LHCN-M2 (cell line): ENCODE results near the gene PPP1R1A. TPM values are rescaled to one million over a fixed set of nuclear protein-coding genes. Genes with fewer than 3 reads are reported as not detected.

ENCODE experiments used
- DNase-seq: peaks from one replicate; pipeline ENCODE4 v3.0.0-alpha.2; 2012; ENCODE audit warnings: low read depth
- polyA plus RNA-seq: library from polyadenylated mRNA; unstranded; fragments of >200 nt; gene quantifications from one replicate; pipeline ENCODE4 v1.2.1, GENCODE V29; 2012; ENCODE audit warnings: missing spikeins
- total RNA-seq: library from RNA; depleted of rRNA; stranded (reverse); fragments of >200 nt; gene quantifications from 2 replicates; pipeline ENCODE4 v1.2.3, GENCODE V29; 2014; rRNA removed

Gene PPP1R1A, protein sequence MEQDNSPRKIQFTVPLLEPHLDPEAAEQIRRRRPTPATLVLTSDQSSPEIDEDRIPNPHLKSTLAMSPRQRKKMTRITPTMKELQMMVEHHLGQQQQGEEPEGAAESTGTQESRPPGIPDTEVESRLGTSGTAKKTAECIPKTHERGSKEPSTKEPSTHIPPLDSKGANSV
- total RNA-seq, result not detected in 2 replicates
- not detected for polyA plus RNA-seq

DNA sequence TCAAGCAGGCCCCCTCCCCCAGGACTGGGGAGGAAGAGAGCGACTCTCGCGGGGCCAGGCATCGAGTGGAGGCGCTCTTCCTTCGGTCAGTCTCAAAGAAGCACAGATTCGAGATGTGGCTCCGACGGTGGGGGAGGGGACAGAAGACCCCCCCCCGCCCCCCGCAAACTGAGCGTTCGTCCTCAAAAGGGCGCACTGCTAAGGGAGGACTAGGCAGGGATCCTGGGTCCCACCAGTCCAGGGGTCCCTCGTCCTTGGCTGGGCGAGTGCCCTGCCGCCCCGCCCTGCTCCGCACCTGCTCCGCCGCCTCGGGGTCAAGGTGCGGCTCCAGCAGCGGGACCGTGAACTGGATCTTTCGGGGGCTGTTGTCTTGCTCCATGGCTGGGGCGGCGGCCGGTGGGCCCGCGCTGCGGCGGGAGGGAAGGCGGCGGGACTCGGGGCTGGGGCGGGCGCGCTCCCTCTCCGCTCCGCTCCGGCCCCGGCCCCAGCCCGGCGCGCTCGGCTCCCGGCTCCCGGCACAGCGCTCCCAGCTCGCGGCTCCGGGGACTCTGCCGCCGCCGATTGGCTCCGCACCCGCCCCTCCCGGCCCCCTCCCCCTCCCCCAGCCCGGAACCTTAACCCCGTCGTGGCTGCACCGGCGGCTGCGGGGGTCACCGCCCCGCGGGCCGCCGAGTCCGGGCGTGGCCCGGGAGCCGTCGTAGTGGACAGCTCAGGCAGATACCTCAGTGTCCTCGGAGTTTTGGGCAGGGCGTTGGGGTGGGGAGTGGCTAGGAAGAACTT lies at the start of gene PPP1R1A:
TSS of gene PPP1R1A (minus strand) at position 550 of the 780 bp plus-strand sequence. CDS start at position 379, 171 bp downstream.
- DNase-seq, result no peak

DNA sequence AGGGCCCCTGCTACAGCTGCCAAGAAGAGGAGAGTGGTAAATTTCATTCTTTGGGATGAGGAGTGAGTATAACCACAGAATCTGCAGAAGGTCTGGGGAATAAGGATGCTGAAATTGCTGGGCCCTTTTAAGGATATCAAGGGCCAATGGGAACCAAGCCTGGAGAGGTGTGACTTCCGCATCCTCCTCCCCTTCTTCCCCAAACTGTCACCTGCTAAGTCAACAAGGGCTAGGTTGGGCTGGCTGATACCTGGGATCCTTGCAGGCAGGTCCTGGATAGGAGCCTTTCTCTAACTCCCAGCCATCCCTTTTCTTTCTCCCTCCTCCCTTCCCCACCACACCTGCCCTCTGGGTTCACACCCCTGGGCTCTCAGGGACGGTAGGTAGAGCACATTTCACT lies 46.3 kb upstream of the PPP1R1A start, which contains the start of gene LACRT:
TSS of gene LACRT (minus strand) at position 101 of the 400 bp plus-strand sequence. CDS start at position 47, 54 bp downstream.
- no peak for DNase-seq

DNA sequence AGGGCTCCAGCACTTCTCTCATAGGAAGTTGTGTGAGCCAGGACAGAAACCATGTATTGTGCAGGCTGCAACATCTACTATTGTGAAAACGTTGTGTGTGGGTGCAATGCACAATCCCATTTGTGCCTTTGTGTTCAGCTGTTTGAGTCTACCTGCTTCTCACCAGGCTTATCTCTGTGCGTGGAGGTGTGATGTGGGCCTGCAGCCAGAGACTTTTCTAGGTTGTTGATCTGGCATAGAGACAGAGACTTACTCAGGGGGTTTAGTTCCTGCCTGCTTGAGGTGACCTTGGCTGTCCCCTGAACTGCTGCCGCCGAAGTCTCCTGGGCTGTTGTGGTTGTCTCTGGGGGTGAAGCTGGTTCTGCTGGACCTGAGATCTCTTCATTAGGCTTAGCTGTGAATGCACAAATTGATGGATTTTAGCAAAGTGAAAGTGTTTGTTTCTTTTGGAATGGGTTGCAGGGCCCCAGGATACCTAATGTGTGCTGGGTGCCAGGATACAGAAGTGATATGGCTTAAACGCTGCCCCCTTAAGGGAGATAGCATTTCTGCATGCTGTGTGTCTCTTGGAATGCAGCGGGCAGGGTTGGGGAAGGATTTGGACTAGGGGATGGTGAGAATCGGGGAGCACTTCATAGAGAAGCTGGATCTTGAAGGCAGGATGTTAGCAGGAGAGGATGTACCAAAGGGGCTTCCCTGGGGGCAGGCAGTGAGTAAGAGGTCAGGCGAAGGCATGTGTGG lies 43.7 kb upstream of the PPP1R1A start:
- DNase-seq, result no peak

DNA sequence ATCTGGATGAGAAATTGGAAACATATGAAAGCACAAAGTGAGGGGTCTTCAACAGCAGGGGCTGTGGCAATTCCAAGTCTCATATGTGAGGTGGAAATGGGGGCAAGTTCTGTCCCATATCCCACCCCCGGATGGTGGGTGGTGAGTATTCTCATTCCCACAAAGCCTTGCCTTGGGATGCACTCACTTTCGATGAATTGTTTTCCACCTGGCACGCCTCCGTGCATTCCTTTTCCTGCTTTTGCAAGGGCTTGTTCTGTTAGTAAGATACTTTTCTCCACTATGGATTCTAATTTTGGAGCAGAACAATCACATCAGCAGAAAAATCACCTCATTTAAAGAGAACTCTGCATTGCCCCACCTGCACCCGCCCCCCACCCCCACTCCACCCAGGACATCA lies 43.1 kb upstream of the PPP1R1A start:
- no peak for DNase-seq

DNA sequence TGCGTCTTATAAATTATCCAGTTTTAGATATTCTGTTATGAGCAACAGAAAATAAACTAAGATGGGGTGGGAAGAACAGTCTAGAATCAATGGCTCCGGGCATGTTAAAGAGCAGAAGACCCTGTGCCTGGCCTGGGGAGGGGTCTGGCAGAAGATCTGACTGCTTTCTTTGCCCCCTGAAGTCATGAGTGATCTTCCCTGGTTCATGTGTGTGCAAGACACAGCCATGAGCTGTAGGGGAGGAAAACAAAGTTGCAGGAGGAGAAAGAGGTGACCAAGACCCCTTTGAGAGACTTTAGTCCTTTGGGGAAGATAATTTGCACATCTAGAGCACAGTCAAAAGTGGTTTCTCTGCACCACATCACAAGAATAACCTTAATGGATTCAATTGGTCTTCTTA lies 41.5 kb upstream of the PPP1R1A start:
- DNase-seq, result no peak

DNA sequence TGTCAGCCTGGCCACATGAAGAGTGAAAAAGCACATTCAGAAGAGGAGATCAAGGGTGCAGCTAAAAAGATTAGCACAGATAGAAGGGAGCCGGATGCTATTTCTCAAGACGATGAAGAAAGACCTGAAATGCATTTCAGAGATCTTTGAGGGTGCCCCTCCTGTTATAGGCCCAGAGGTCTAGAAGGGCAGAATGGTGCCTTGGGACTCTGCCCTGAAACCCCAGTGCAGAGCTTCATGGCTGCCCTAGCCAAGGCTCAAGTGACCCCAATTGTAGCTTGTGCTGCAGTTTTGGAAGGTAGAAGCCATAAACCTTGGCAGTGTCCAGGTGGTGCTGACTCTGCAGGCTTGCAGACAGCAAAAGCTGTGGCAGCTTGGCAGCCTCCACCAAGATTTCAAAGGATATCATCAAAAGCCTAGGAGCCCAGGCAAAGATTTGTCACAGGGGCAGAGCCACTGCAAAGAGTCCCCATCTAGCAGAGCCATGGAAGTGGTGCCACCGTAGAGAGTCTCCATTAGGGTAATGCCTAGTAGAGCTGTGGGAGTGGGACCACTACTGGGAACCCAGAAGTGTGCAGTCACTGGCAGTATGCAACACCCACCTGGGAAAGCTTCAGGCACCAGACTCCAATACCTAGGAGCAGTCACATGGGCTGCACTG lies 39.9 kb upstream of the PPP1R1A start:
- DNase-seq, result no peak

DNA sequence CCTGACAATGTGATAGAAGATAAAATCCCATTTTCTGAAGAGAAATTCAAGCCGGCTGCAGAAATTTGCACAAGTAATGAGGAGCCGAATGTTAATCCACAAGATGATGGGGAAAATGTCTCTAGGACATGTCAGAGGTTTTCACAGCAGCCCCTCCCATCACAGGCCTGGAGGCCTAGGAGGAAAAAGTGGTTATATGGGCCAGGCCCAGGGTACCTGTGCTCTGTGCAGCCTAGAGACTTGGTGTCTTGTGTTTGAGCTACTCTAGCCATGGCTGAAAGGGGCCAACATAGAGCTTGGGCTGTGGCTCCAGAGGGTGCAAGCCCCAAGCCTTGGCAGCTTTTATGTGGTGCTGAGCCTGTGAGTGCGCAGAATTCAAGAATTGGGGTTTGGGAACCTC lies 38.8 kb upstream of the PPP1R1A start:
- DNase-seq, result no peak

DNA sequence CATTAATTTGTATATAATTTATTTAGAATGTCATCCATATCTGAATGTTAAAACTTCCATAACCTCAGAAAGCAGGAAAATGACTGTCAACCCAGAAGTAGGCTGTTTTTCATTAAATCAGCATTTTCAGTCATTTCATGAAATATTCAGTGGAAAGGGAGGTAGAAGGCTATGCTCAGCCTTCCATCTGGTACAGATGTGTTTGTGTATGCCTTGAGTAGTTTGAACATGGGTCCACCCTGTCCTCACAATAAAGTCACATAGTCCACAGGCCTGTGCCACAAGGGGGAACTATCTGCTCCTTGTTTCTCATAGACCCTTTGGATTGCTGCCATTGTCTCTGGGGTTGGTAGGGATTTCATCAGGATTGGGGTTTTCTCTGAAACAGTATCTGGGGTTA lies 37.1 kb upstream of the PPP1R1A start:
- no peak for DNase-seq

DNA sequence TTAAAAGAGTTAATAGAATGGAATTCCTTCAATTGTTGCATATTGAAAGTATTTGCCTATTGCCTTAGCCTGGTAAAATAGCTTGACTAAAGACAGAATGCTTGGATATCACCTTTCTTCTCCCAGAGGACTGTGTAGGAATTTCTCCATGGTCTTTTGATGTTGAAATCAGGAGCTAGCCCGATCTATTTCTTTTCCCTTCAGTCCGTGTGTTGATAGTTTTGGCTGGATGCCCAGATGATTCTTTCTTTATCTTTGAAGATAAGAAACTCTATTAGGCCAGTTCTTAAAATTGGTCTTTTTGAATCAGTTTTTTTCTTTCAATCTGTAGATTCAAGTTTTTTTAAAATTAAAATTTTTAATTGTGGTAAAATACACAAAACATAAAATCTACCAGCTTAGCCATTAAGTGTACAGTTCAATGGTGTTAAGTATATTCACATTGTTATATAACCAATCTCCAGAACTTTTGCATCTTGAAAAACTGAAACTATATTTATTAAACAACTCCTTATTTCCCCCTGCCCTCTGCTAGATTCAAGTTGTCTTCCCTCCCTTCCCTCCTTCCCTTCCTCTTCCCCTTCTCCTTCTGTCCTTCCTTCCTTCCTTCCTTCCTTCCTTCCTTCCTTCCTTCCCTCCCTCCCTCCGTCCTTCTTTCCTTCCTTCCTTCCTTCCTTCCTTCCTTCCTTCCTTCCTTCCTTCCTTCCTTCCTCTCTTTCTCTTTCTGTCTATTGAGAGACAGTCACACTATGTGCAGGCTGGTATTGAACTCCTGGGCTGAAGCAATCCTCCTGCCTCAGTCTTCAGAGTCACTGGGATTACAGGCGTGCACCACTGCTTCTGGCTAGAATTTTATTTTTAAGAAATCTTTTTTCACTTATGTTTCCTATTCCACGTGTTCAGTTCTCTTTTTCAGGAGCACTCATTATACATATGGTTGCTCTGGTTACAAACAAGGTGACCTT lies 36.1 kb upstream of the PPP1R1A start:
- peak; percentile 9 for DNase-seq

DNA sequence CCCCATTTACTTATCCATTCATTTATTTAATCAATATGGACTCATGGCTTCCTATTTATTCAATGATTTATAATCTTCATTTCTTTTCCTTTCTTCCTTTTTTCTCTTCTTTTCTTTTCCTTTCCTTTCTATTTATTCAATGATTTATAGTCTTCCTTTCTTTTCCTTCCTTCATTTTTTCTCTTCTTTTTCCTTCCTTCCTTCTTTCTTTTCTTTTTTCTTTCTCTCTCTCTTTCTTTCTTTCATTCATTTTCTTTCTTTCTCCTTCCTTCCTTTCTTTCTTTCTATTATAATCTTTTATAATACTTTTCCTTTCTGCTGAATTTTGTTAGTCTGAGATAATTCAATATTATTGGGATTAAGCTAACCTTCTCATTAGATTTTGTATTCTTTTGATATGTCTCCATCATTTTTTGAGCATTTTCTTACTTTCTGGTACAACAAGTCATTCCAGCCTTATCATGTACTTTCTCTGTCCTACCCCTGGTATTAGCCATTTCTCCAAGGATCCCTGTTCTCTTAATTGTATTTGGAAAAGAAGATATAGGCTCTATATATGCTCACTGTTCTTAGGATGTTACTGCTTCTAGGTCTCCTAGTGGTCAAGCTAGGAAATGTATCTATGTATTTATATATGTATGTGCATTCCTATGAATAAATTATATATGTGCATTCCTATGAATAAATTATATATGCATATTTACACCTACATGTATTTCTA lies 34.2 kb upstream of the PPP1R1A start:
- no peak for DNase-seq

DNA sequence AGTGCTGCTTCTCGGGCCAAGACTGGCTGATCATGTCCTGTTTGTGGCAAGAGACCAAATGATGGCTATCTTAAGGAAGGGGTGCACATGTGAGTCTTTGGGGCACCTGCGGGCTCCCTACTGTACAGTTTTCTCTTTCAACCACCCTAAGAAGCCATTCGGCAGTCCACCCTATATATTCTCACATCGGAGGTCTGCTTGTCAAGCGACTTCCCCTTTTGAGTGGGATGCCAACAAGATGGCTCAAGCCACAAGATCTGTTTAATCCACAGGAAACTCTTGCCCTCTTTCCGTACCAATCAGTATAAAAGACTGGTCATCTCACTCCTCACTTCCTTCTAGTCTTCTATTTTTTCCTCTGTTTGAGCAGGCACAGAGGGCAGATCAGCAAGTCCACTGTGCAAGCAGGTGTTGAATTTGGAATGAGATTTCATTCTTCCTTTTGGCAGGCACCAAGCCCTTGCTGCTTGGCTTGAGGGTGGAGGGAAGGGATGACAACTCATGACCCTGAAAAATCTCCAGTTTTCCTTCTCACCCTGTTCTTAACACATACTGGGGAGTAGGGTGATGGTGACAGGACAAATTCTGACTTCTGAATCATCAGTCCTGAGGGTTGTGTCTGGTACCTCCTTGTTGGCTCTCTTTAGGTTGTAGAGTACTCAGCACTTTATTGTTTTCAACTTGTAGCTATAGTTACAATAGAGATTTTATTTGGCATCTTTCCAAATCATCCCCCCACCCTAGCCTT lies 28.6 kb upstream of the PPP1R1A start:
- DNase-seq, result no peak

DNA sequence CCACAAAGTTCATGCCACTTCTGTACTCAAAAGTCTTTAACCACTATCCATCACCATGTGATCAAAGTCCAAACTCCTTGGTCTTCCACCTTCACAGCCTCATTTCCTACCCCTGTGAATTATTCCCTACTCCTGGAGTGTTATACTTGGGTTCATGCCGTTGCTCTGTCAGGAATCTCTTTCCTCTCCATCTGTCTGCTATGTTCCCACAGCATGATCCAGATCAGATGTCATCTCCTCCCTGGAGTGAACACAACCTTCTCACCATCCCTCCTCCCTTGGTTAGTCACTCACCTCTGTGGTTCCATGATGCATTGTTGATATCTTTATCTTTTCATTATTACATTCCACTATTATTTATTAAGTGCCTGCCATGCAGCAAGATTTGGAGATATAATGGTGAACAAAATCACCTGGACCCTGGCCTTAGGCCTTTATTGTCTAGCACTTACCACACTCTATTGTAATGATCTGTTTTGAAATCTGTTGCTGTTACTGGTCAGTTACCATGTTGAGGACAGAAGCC lies 23.8 kb upstream of the PPP1R1A start:
- DNase-seq, result no peak

DNA sequence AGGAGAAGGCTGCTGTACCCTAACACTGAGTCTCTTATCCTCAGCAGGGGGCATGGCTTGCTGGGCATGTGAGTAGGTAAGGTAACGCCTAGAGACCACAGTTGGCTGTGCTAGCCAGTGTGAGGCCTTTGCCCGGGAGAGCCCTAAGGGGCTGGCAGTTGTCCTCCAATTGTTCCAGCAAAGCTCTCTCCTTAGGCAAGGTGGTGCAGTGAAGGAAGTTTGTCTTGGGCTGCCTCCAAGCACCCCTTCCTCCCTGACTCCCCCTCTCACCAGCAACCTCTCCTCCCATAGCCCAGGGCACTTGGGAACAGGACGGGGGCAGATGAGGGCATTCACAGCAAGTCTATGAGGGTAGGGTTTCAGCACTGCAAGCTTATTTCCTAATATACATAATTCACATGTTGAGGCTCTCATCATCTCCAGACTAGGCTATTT lies 23.3 kb upstream of the PPP1R1A start:
- DNase-seq, result no peak

DNA sequence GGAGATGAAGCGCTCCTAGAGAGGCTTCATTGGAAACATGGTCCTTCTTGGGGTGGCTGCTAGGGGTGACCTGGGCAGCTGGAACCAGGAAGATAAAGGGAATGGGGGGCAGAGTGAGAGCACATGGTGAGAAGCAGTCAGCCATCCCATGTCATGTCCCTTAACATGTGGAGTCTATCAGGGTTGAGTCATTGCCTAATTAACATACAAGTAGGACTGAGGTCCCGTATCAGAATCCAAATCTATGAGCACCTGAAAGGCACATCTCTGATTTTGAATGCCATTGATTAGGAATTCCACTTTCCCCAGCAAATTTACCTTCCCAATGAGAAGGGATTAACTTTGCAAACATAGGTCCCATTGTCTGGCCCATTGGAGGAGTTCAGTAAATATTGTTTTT lies 20.3 kb upstream of the PPP1R1A start:
- DNase-seq, result no peak

DNA sequence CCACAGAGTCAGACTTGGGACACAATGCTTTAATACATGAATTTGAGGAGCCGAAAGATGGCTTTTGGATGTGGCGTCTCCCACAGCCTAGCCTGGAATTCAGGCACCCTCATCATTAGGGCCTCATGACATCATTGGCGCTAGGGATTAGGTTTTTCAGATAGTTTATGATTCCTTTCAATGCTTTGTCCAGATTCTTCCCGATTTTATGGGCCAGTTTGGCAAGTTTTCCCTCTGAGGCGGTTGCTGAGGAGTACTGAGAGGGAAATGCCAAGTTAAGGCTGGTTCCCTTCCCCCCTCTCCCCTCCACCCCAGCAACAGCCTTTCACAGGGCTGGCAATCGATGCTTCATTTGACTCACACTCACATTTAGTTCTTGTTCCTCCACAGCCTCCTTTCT lies 19.7 kb upstream of the PPP1R1A start:
- DNase-seq, result no peak

DNA sequence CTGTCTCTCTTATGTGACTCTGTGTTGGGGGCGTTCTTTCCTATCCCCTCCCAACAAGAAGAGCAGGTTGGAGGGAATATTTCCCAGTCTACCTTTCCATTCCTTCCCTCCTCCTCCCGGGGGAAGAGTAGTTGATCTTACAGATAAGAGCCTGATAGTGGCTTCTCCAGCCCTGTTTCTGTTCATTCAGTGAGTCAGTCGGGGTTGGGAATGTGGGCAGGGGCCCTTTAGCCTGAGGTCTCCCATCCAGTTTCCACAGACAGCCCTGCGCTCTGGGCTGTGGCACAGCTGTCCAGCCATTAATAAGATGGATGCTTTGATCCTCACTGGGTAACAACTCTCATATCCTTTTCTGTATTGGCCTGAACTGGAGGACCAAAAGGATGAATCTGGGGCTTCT lies 18.1 kb upstream of the PPP1R1A start:
- DNase-seq, result no peak

DNA sequence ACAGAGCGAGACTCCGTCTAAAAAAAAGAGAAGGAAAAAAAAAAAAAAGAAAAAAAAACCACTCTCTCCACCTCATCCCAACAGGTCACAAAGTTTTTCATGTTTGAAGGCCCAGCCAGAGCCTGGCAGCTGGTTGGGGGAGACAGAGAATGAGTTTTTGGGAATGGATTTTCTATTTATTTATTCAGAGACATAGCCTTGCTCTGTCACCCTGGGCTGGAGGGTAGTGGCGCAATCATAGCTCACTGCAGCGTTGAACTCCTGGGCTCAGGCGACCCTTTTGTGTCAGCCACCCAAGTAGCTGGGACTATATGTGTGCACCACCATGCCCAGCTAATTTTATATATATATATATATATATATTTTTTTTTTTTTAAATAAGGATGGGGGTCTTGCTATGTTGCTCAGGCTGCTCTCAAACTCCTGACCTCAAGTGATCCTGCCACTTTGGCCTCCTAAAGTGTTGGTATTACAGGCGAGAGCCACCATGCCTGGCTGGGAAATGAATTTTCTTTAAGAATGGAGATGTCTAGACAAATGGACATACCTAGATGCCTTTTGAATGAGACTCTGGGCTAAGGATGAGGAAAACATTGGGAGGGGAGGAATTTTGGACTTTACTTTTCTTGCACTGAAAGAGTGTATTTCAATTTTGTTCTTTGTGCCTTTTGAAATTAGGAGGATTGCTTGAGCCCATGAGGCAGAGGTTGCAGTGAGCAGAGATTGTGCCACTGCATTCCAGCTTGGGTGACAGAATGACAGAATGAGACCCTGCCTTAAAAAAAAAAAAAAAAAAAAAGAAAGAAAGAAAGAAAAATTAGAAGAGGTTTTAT lies 16.9 kb upstream of the PPP1R1A start:
- DNase-seq, result no peak

DNA sequence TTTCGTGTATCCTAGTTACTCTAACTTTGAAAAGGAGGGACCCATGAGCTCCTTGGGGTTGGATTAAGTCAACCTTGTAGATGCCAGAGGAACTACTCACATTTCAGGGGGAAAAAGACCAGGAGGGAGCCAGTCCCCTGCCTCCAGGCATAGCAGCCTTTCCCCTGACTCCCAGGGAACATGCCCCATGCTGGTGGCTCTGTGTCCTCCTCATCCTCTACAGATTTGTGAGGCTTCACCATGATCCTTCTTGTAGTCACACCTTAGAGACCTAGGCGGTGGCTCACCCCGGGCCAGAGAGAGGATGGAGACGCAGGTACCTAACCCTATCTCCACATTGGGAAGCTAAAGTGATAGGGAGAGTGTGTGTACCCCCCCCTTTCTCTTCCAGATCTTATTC lies 16.0 kb upstream of the PPP1R1A start:
- DNase-seq, result no peak
